ENCODE results near the gene STX8. TPM values are rescaled to one million over a fixed set of nuclear protein-coding genes. Genes with fewer than 3 reads are reported as not detected.

Gene STX8
- total and polyA plus RNA-seq, 3 donors from 2014 or later, result 103 to 160 (median 125) TPM

DNA sequence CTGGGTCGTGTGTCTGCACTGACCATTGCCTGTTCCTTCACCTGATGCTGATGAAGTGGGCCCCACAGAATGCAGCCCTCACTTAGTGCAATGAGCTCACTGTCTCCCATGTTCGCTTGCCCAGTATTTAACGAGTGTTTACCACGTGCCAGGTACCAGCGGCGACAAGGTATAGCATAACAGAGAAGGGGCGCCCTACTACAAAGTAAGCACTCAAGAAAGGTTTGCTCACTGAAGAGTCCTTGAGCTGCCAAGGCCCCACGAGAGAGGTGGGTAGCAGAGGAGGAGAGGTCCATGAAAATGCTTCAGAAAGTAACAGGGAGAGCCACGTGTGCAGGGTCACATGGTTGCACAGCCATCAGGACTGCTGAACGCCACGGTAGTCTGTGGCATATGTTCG is 324.3 kb downstream of the STX8 start:
- H3K4me3 ChIP-seq, result no peak overlapping the region
- TF ChIP-seq, protein P1, sequence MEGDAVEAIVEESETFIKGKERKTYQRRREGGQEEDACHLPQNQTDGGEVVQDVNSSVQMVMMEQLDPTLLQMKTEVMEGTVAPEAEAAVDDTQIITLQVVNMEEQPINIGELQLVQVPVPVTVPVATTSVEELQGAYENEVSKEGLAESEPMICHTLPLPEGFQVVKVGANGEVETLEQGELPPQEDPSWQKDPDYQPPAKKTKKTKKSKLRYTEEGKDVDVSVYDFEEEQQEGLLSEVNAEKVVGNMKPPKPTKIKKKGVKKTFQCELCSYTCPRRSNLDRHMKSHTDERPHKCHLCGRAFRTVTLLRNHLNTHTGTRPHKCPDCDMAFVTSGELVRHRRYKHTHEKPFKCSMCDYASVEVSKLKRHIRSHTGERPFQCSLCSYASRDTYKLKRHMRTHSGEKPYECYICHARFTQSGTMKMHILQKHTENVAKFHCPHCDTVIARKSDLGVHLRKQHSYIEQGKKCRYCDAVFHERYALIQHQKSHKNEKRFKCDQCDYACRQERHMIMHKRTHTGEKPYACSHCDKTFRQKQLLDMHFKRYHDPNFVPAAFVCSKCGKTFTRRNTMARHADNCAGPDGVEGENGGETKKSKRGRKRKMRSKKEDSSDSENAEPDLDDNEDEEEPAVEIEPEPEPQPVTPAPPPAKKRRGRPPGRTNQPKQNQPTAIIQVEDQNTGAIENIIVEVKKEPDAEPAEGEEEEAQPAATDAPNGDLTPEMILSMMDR (IDR thresholded peaks at IDR 0.05), result no peak
- TF ChIP-seq POLR2A (IDR thresholded peaks at IDR 0.05), result no peak
- H3K36me3 ChIP-seq (ENCODE audit: low read depth, missing control alignments), result no peaks in the 10 kb centered on the region
- no peak for DNase-seq
- H3K27me3 ChIP-seq, result no peaks in the 10 kb centered on the region
- intact Hi-C loops (cut with DNase I; ENCODE audit: low total_unique reads), result no loop called here
- H3K27ac ChIP-seq, result no peak overlapping the region
- no peaks in the 10 kb centered on the region for H3K4me1 ChIP-seq
- H3K9me3 ChIP-seq, result no peaks in the 10 kb centered on the region
- 86 to 88% methylated on average over 11 to 12 of the region's 12 CpGs for WGBS, 2 donors

DNA sequence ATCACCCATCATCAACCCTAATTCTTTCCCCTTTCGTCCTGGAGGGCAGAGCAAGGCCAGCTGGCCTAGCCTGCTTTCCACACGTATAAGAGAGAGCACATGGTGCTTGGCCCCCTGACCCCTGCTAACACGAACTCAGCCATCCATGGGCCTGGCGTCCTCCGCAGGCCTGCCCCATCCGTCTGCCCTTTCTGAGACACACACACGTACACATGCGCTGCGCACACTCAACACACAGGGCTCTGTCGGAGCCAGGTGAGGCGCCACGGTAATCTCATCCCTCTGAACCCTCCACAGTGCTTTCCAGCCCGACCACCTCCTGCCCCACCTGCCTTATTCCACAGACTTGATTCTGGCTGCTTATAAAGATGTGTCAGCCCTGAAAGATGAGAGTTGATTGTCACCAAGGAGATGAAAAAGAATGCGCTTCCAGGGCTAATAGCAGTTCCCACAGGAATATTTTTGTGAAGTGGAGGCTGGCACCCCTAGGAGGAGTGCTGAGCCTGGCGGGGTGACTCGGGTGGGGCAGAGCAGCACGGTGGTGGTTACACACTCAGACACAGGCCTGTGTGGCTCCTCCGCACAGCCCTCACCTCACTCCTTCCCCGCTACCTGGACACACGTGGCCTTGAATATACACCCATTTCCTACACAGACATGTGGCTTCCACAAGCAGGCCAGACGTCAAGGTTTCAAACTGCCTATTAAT is 326.2 kb downstream of the STX8 start:
- Histone ChIP-seq H3K9me3 (no peaks in the 10 kb centered on the region), H3K4me3 (no peak overlapping the region), H3K4me1 (no peaks in the 10 kb centered on the region), H3K27me3 (no peaks in the 10 kb centered on the region), H3K36me3 (ENCODE audit: low read depth, missing control alignments) (no peaks in the 10 kb centered on the region), H3K27ac (no peak overlapping the region)
- no peak for DNase-seq
- intact Hi-C loops (cut with DNase I; ENCODE audit: low total_unique reads), result no loop called here
- no peak for TF ChIP-seq POLR2A (IDR thresholded peaks at IDR 0.05)
- TF ChIP-seq, protein P1 (IDR thresholded peaks at IDR 0.05), result no peak
- WGBS, 2 donors, result 86 to 87% methylated on average over 21 of the region's 21 CpGs

DNA sequence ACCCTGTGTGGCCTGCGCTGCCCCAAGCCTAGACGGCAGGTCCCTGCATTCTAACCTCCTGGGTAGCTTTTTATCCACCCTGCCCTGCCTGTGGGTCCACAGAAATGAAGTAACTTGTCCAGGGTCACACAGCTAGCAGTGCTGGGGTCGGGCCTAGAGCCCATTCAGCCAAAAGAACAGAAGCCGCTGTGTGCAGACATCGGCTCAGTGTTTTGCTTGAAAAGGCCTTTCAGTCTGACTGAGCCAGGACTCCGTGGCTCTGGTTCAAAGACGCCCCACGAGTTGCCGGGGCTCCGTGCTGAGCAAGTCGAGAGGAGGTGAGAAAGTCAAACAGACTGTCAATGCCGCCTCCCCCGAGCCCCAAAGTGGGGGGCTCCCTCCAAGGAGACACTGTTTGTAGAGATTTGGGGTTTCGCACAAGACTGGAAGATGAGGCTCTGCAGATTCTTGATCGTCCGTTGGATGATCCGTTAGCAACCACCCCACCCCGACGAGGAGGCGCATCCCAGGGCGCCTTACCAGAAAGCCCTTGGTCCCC is 328.1 kb downstream of the STX8 start:
- TF ChIP-seq, protein P1 (IDR thresholded peaks at IDR 0.05), result no peak
- TF ChIP-seq POLR2A (IDR thresholded peaks at IDR 0.05), result no peak
- Histone ChIP-seq H3K27ac (no peak overlapping the region), H3K27me3 (no peaks in the 10 kb centered on the region), H3K36me3 (ENCODE audit: low read depth, missing control alignments) (no peaks in the 10 kb centered on the region), H3K4me1 (no peaks in the 10 kb centered on the region), H3K9me3 (no peaks in the 10 kb centered on the region), H3K4me3 (no peak overlapping the region)
- DNase-seq, result no peak
- WGBS, 2 donors, result 93 to 96% methylated on average over 12 to 21 of the region's 21 CpGs
- intact Hi-C loops (cut with DNase I; ENCODE audit: low total_unique reads), result no loop called here

DNA sequence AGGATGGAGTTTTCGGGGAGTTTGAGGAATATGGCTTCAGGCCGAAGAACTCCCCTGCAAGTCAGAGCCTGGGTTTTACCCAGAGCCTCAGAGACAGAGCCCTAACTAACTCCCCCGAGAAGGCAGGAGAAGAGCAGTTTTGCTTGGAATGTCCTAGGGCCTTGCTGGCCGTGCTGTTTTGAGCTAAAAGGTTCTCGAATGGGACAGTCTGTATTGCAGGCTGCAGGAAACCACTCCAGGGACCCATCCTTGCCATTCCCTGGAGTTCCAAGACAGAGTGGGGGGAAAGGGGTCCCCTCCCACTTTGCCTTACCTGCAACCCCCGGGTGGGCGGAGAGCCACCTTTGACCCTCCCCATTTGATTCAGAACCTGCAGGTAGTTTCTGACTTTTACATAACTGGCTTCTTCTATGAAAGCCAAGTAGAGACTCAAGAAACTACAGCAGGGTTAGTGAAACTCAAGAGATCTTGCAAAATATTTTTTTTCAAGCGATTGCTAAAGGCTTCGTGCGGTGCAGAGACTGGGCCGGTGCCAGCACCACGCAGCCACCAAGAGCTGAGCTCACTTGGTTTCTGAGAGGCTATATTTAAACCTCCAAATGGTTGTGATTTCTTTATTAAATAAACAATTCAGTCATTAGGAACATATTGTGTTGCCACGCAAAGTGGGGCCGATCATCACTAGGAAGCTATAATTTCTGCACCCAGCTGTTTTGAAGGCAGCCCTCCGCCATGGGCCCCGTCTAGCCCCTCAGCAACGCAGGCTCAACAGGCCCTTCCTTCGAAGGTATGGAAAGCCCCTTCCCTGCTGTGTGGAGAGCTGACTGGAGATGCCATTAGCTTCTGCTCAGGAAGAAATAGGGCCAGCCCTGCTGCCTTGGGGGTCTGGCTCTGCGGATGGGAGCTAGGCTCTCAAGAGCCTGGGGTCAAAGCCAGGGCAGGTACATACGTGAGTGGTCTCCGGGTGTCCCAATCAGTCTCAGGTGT is 331.3 kb downstream of the STX8 start:
- H3K4me3 ChIP-seq, result no peak overlapping the region
- WGBS, 2 donors, result 83 to 90% methylated on average over 18 to 21 of the region's 21 CpGs
- H3K27me3 ChIP-seq, result no peaks in the 10 kb centered on the region
- no peak for DNase-seq
- TF ChIP-seq, protein P1 (IDR thresholded peaks at IDR 0.05), result no peak
- no peak for TF ChIP-seq POLR2A (IDR thresholded peaks at IDR 0.05)
- H3K4me1 ChIP-seq, result peaks cover 12% of the 10 kb centered on the region
- no peak overlapping the region for H3K27ac ChIP-seq
- no peaks in the 10 kb centered on the region for H3K9me3 ChIP-seq
- no peaks in the 10 kb centered on the region for H3K36me3 ChIP-seq (ENCODE audit: low read depth, missing control alignments)
- intact Hi-C loops (cut with DNase I; ENCODE audit: low total_unique reads), result no loop called here
